GM19397 (cell line): ENCODE data around the gene TSPAN16.
"Not testable (repeated sequence)": the region's sequence is repeated elsewhere in the genome, so short reads cannot be mapped to it uniquely, and the experiment has no call there.

Experiments
- ATAC-seq: cut with Tn5 transposase; IDR thresholded peaks from one replicate; pipeline ENCODE4 v1.9.1; 2021; ENCODE audit warnings: mild to moderate bottlenecking, moderate library complexity; ENCODE audit not compliant: unreplicated experiment

The TSPAN16 gene

GRCh38 chr19:11306337-11306736 lies 10.4 kb downstream of the TSPAN16 start:
- ATAC-seq = no peak

- ATAC-seq = not testable (repeated sequence)
Observed at GRCh38 chr19:11320278-11320995, 24.5 kb downstream of the TSPAN16 start.

- ATAC-seq = no peak
Observed at GRCh38 chr19:11321191-11322126, 25.5 kb downstream of the TSPAN16 start.

GRCh38 chr19:11322269-11323024 lies 26.5 kb downstream of the TSPAN16 start:
- ATAC-seq = no peak

- no peak for ATAC-seq
Observed at GRCh38 chr19:11323601-11324078, 27.7 kb downstream of the TSPAN16 start.

GRCh38 chr19:11324079-11324661 lies 28.2 kb downstream of the TSPAN16 start:
- ATAC-seq = no peak

GRCh38 chr19:11324748-11325389 lies 28.9 kb downstream of the TSPAN16 start:
- ATAC-seq = no peak

GRCh38 chr19:11325544-11325943 lies 29.6 kb downstream of the TSPAN16 start:
- no peak for ATAC-seq

GRCh38 chr19:11330127-11330526 lies 34.2 kb downstream of the TSPAN16 start:
- no peak for ATAC-seq

GRCh38 chr19:11331502-11331901 lies 35.5 kb downstream of the TSPAN16 start:
- no peak for ATAC-seq

- no peak for ATAC-seq
Observed at GRCh38 chr19:11332822-11333221, 36.9 kb downstream of the TSPAN16 start.

- not testable (repeated sequence) for ATAC-seq
Observed at GRCh38 chr19:11333838-11334237, 37.9 kb downstream of the TSPAN16 start.

GRCh38 chr19:11335449-11336146 lies 39.6 kb downstream of the TSPAN16 start:
- ATAC-seq = no peak

GRCh38 chr19:11337080-11337479 lies 41.1 kb downstream of the TSPAN16 start:
- ATAC-seq = no peak

- no peak for ATAC-seq
Observed at GRCh38 chr19:11338121-11338520, 42.2 kb downstream of the TSPAN16 start.

- no peak for ATAC-seq
Observed at GRCh38 chr19:11338569-11339253, 42.8 kb downstream of the TSPAN16 start.

GRCh38 chr19:11339254-11340098 lies 43.5 kb downstream of the TSPAN16 start, which contains the start of gene RAB3D:
Gene RAB3D (minus strand): TSS chr19:11339657. CDS start chr19:11337399, 2,258 bp downstream.
- ATAC-seq = peak; percentile 77

- ATAC-seq = not testable (repeated sequence)
Observed at GRCh38 chr19:11340099-11340467, 44.1 kb downstream of the TSPAN16 start.
